DMS53 treated with DMSO at 0.1 percent for 48 hours (cell line): ENCODE measurements around the gene ANO2.
A peak's percentile ranks its signal among the peaks of the same experiment; 100 is the strongest.

Source experiments
- DNase-seq: peaks from one replicate; lab custom pipeline; 2025; ENCODE audit not compliant: unreplicated experiment; lab: John Stamatoyannopoulos, UW

The ANO2 gene

DNA sequence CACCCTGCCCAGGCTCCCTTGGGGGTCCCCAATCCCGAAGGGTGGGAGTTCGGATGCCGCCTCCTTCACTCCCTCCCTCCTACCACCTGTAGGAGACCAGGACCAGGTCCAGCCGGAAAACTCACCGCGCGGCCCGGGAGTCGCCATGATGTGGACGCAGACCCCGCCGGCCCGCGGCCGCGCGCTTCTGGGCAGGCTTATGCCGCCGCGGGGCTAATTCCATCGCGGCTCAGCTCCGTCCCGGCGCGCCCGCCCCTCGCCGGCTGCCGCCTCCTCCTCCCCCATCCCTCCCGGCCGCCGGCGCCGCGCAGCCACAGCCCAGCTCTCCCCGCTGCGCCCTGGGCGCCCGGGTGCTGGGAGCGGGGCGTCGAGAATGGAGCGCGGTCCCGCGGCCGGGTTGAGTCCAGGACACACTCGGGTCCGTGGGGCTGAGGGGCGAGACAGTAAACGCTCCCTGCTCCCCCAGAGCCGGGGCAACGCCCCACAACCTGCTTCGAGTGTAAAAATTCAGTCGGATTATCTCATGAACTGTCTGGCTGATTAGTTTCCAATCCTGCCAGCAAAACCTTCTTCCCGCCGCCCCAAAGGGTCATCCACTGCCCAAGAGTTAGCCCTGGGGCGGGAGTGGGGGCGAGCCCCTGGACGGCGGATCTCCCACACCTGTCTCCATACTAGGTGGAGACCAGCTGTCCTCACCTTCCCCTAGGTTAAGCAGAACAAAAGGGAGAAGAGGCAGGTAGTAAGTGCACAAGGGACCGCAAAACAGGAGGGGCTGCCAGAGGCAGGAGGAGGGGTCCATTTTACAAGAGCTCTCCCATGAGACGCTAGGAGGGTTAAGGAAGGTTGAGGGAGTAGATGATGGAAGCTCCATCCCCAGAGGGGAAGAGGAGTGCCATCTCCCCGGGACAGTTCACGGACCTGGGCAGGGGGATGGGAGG is at the start of gene ANO2:
TSS of gene ANO2 (minus strand) at position 189 of the 938 bp plus-strand sequence. CDS start at position 147, 42 bp downstream.
- no peak for DNase-seq

DNA sequence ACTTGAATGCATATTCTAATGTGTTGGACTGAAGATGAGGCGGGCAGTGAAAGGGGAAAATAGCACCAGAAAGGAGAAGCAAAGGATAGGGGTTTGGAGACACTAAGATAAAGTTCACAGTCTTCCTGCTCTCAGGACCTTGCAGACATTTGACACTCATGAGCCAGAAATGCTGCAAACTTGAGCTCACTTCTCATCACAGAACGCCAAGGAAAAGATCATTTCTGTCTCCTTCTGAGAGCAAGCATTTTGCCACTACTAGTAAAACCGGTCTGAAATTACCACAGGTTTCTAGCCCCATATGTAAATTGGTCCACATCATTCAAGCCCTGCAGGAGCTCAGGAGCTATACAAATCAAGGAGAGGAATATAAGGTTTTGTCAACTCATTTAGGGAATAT is 44.6 kb upstream of the ANO2 start:
- no peak for DNase-seq

DNA sequence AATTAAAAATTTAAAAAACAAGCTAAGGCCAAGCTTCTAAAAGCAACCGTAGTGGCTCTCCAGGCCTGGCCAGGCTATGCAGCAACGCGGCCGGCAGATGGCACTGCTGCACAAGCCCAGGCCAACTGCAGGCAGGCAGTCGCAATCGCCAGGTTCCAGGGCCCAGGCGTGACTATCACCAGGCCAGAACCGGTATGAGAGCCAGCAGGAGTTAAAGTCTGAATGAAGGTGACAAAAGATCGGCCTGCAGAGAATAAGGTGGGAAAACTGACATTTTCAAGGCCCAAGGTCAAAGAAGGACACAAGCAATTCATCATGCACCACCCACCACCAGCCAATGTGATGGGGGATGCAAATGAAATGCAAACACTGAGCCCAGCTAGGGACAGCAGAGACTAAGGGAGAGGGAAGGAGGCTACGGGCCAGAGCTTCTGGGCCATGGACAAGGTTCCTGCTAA is 43.6 kb upstream of the ANO2 start:
- peak; percentile 79 for DNase-seq

DNA sequence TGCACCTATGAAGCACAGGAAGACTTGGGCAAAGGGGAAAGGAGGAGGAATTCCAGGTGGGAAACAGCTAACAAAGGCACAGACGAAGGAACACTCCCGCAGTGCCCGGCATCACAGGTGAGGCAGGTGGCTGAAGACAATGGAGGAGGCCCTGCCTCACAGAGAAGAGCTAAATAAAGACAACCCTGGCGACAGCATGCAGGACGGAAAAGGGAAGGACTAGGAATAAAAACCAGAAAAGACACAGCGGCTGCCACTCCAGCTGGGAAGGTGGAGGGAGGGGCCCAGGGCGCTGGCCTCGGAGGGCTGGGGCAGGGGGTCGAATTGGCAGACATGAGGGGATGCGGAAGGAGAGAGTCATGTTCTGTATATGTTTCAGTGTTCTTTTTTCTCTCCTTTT is 43.0 kb upstream of the ANO2 start:
- DNase-seq = no peak

DNA sequence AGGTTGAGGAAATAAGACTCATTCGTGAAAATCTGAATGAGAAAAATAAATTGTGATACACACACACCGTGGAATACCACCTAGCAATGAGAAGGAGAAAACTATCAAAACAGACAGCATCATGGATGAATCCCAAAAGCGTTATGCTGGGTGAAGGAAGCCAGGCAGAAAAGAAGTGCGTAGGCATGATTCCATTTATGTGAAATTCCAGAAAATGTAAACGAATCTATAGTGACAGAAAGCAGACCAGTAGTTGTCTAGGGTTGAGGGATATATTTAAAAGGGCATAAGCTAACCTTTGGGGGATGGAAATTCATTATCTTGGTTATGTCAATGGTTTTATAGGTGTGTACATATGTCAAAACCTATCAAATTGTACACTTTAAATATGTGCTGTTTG is 42.5 kb upstream of the ANO2 start:
- no peak for DNase-seq

DNA sequence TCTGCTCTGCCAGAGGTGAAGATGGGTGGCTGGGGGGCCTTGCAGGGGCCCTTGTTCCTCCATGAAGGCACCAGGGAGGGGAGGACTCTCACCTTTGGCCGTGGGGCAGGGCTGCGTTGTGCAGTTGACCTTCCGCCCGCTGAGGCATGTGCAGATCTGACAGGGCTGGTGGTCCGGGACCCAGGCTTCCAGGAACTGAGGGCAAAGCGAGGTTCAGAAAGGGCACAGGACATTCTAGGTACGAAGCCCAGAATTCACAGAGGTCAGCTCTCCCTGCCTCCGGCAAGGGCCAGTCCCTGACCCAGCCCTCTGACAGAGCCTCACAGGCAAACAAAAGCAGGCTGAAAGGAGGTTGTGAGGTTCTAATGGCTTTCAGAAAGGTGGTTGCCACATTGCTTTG is 40.4 kb upstream of the ANO2 start:
- DNase-seq = no peak

DNA sequence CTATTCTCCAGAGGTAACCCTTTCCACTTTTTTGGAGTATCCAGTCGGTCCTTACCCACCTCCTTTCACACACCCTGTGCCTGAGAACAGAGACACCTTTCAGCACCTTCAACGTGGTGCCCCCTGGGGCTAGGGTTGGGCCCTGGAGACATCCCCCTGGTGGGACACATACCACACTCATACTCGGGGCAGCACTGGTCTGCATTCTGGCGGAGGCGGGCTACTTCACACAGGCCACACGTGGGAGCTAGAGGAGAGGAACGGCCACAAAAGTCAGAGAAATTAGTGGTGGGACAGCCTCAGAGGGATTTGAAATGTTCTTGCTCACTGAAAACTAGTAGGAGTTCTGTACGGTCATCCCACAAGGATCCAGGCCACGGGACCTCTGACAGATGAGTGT is 39.8 kb upstream of the ANO2 start:
- DNase-seq = no peak

DNA sequence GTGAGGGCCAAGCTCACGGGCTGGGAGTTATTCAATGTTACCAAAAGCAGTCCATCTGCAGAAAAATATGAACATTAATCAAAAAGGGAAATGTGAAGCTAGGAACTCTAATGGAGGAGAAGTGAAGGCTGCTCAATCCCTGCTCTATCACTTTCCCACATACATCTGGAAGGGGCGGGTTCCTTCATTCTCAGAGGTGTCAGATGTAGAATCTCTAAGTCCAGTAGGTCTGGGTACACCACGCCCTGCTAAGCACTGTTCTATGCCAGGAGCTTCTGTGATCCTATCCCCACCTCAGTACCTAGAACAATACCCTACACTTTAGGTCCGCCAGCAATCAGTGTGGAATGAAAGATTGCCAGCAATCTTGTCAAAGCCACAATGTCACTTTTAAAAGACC is 37.0 kb upstream of the ANO2 start:
- DNase-seq = no peak

DNA sequence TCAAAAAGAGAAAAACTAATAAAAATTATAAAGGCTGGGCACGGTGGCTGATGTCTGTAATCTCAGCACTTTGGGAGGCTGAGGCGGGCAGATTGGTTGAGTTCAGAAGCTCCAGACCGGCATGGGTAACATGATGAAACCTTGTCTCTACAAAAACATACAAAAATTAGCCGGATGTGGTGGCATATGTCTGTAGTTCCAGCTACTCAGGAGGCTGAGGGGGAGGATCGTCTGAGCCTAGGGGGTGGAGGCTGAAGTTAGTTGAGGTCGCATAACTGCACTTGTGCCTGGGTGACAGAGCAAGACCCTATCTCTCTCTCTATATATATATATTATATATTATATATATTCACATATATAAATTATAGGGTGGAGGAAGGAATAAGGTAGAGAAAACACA is 32.5 kb upstream of the ANO2 start:
- DNase-seq = no peak

DNA sequence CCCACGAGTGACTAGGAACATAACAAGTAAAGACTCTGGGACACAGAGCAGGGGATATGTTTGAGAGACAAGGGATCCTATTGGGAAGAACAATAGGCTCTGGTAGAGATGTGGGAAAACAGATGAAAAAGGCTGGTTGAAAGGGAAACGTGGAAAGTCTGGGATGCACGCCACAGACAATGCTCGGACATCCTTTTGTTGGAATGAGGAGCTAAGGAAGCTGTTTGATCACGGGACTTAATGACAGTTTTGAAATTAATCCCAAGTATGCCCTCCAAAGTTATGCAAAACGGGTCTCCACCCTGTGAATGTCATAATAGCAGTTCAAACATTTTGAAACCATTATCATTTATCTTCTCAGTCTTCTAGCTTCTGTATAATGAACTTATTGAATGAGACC is 31.7 kb upstream of the ANO2 start:
- no peak for DNase-seq

DNA sequence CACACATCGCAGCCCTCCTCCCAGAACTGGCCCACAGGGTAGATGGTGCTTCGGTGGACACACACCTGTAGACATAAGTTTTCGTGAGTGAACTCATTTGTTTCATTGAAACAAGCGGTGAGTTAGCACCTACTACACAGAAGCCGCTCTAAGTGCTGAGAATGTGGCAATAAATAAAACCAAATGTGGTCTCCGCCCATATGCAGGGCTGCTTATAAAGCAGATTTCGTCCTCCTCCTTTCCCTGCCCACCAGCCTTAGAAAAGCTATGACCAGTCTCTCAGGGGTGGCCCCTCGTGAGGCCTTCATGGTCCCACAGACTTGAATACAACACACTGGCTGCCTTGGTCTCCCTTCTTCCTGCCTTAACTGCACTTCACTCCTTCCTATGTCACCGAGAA is 31.1 kb upstream of the ANO2 start:
- no peak for DNase-seq

DNA sequence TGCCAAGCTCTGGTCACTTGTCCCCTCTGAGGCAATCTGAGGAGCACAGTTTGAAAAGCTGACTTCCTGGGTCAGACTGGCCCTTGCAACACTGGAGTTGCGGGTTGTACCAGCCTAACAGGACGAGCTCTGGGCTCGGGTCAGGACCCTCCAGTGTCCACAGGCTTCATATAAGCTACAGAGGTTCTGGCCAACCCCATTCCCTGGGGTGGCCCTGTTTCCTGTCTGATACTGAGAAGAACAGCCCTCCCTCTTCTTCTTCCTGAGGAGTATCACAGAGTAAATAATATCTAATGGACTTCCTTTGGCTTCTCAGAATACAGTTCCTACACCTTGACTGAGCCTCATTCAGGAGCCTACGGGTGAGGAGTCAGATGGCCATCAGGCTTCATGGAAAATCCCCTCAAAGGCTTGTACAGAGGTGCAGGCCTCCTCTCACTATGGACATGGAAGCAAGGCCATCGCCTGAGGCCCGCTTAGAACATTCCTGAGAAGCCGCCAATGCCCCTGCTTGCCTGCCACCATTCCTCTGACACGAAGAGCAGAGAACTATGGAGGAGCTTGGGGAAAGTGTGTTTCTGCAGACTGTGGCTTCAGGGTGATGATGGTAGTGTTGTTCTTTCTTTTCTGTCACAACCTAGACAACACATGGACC is 28.5 kb upstream of the ANO2 start:
- no peak for DNase-seq

DNA sequence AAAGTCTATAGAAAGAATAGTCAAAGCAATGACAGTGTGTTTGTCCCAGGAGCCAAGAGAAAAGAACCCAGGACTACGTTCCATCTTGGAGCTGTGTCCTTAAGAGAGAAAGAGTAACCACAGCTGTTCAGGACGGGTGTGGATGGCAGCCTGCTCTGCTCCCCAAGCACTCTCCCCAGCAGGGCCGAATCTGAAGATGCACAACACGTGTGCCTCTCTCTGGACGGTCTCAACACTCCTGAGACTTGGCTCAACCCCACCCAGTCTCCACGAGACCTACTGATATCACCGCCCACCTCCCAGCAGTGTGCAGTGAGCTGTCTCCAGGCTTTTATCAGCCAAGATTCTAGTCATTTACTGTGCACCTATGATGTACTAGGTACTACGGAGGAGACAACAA is 27.3 kb upstream of the ANO2 start:
- DNase-seq = no peak

DNA sequence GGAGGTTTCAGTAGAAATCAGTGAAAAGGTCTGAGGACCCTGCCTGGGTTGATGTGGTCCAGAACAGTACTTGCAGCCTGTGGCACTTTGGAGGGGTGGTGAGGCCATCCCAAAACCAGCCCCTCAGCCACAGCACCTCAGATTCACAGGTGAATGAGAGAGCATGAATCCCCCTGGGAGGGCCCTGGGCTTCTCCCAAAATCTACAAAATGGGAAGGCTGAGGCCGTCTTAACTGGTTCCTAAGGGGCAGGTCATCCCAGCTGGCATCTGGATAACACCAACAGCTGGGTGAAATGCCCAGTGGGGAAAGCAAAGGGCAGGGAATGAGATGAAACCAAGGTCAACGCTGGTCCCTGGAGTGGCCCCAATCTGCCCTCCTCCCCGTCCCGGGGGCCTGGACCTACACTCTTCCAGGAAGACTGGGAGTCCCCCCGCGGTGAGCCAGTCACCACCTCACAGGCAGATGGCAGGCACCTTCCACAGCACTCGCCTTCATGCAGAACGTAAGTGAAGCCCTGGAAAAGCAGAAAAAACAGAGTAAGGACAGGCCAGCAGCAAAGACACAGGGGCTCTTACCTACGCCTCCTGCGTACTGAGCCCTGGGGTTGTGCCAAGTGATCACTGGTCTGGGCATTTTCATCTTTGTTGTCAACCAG is 26.3 kb upstream of the ANO2 start:
- DNase-seq = no peak

DNA sequence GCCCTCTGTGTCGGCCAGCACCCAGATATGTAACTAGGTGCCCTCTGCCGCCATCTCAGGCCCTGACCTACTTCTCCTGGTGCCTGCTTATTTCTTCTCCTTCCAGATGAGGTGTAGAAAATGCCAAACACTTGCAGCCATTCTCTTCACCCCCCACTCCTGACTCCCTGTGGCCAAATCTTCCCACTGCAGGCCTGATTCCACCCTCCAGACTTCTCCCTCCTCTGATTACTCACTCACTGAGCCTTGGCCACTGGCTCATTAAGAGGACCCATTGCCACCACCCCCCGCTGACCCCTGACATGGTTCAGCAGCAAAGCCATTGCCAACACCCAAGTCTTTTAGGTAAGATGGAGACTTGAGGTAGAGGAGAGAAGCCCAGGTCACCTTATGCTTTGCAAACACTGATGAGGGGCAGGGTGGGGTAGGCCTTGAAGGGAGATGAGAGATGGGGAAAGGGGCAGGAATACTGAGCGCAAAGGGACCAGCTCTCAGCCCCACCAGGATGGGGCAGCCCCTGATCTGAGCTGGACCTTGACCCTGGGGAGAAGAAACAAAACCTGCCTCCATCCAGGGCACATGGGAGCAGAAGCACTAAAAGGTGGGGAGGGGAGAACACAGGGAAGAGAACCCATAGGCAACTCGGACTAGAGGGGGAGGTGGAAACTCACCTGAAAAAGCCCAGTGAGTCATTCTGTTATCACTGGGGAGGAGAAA is 25.1 kb upstream of the ANO2 start:
- no peak for DNase-seq

DNA sequence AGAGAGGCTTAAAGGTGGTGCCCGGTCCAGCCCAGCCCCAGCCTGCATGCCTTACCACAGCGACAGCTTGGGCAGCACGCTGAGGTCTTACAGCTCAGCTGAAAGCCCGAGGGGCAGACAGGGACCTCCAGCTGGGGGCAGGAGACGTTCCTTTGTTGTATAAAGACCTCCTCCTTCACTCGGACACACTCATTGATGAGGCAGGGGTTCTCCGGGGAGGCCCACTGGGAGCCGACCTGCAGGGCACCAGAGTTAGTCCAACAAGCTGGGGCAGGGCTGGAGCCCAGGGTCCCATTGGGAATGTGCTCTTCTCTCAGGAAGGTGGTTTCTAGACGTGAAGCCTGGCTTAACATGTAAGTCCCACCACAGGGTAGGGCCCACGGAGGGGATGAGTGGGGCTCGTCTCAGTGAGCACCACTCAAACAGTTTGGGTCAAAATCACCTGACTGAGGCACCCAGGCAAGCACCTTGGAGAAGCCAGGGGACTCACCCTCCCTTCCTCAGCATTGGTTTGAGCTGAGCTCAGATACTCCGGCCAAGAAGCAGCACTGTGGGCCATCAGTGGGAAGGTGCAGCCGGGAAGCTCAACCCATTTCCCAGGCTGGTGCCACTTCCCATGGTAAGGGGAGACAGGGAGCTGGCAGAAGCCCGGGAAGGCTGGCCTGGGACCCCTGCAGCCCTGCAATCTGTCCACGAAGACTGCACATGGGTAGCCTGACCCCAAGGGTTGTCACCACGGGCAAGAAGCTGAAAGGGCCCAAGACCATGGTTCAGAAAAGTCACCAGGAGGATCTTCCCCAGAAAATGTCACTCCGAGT is 24.3 kb upstream of the ANO2 start:
- no peak for DNase-seq

DNA sequence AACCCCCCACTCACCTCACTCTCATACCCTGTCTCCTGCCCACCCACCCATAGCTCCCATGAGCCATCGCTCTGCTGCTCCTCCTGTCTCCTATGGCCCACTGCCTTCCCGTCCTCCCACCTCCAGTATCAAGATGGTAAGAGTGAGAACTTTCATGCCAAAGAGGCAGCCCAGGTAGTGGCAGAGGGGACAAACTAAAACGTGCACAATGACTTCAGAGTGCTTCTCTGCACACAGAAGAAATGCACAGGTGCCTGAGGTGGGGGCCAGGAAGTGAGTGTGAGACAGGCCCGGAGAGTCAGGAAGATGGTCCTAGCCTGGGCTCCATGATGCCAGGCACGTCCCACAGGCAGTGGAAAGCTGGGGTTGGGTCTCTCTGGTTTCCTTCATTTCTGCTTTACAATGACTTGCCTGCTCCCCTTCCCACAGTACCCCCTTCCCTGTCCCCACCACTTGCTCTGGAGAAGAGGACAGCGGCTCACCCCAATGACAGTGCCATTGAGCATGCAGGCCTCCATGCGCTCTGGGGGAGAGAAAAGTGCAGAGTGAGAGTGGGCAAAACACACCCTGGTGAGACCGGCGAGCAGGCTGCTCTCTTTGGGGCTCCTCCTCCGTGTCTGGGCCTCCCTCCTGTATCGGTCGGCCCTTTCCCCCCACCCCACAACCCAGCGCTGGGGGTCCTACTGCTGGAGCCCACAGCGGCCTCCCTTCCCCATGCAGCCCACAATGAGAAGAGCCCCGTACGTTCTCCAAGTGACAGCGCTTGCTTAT is 22.8 kb upstream of the ANO2 start:
- no peak for DNase-seq

DNA sequence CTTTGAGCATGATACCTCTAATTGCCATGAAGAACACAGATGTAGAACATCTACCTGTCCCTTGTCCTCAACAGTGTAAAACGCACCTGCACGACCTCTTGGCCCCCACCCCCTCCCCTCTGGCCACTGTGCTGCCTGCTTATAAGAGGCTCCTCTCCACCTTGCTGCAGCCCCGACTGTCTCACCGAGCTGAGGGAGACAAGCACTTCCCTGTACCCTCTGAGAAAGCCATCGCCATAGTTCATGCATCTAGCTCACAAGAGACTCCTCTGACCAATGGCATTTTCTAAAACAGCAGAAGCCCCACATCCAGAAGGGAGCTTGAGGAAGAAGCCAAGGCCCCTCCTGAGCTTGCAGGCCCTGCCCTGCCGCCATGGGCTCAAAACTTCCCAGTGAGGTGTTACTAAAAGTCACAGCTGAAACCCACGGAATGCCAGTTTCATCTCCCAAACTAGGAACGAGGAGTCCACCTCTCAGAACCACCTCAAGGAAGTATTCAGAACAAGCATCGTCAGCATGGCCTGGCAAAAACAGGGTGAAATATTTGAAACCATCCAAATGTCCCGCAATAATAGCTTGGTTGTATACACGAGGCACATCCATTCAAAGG is 21.5 kb upstream of the ANO2 start:
- no peak for DNase-seq

DNA sequence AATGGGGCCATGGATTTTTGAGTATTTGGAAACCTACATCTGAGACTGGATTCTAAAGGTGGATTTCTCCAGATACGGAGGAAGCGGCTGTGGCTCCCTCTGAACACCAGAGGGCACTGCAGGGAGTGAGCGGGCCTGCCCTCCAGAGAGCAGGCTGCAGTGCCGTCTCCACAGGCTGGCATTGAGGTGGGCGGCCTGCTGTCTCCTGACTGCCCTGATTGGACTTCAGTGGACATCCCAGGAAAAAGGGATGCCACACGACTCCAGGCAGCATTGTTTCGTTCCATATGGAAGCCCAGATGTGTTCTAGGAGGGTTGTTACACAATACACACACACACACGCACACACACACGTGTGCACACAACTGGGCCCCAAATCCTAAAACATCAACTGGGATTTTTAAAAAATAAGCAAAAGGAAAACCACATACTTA is 20.9 kb upstream of the ANO2 start:
- peak; percentile 11 for DNase-seq
